ENCODE measurements around the gene MYLK.

MYLK gene

GRCh38 chr3:123657568-123657967 is 226.6 kb downstream of the MYLK start:
- H3K36me3 ChIP-seq (ENCODE audit: insufficient read depth, low read length), result no peaks in the 10 kb centered on the region
- H3K4me3 ChIP-seq, result no peak overlapping the region
- H3K9ac ChIP-seq (ENCODE audit: insufficient read length), result no peak overlapping the region
- H3K27ac ChIP-seq, result no peak overlapping the region
- DNase-seq (ENCODE audit: low read depth, low spot score), result no peak
- H3K9me3 ChIP-seq (ENCODE audit: low read depth, low read length), result no peaks in the 10 kb centered on the region
- TF ChIP-seq POLR2AphosphoS5 (IDR thresholded peaks at IDR 0.05; ENCODE audit: borderline replicate concordance, low read depth, low read length) (no peak), FOXP2 (optimal IDR thresholded peaks at IDR 0.05; ENCODE audit: control extremely low read depth, extremely low read length, insufficient read depth) (no peak), EZH2 (IDR thresholded peaks at IDR 0.05) (no peak)

- H3K27ac ChIP-seq, result no peak overlapping the region
- no peaks in the 10 kb centered on the region for H3K9me3 ChIP-seq (ENCODE audit: low read depth, low read length)
- no peak for TF ChIP-seq FOXP2 (optimal IDR thresholded peaks at IDR 0.05; ENCODE audit: control extremely low read depth, extremely low read length, insufficient read depth)
- TF ChIP-seq EZH2 (IDR thresholded peaks at IDR 0.05), result no peak
- no peak for TF ChIP-seq POLR2AphosphoS5 (IDR thresholded peaks at IDR 0.05; ENCODE audit: borderline replicate concordance, low read depth, low read length)
- no peaks in the 10 kb centered on the region for H3K36me3 ChIP-seq (ENCODE audit: insufficient read depth, low read length)
- no peak overlapping the region for H3K9ac ChIP-seq (ENCODE audit: insufficient read length)
- no peak overlapping the region for H3K4me3 ChIP-seq
- DNase-seq (ENCODE audit: low read depth, low spot score), result no peak
These were observed 227.0 kb downstream of the MYLK start for GRCh38 chr3:123657111-123657510.

- Histone ChIP-seq H3K9me3 (ENCODE audit: low read depth, low read length) (no peaks in the 10 kb centered on the region), H3K4me3 (no peak overlapping the region), H3K36me3 (ENCODE audit: insufficient read depth, low read length) (no peaks in the 10 kb centered on the region), H3K27ac (no peak overlapping the region), H3K9ac (ENCODE audit: insufficient read length) (no peak overlapping the region)
- DNase-seq (ENCODE audit: low read depth, low spot score), result no peak
- TF ChIP-seq FOXP2 (optimal IDR thresholded peaks at IDR 0.05; ENCODE audit: control extremely low read depth, extremely low read length, insufficient read depth) (no peak), POLR2AphosphoS5 (IDR thresholded peaks at IDR 0.05; ENCODE audit: borderline replicate concordance, low read depth, low read length) (no peak), EZH2 (IDR thresholded peaks at IDR 0.05) (no peak)
These were observed 227.4 kb downstream of the MYLK start for GRCh38 chr3:123656691-123657090.

- TF ChIP-seq POLR2AphosphoS5 (IDR thresholded peaks at IDR 0.05; ENCODE audit: borderline replicate concordance, low read depth, low read length) (no peak), EZH2 (IDR thresholded peaks at IDR 0.05) (no peak)
- H3K36me3 ChIP-seq (ENCODE audit: insufficient read depth, low read length), result no peaks in the 10 kb centered on the region
- no peak overlapping the region for H3K27ac ChIP-seq
- no peak overlapping the region for H3K4me3 ChIP-seq
- H3K9me3 ChIP-seq (ENCODE audit: low read depth, low read length), result no peaks in the 10 kb centered on the region
- DNase-seq (ENCODE audit: low read depth, low spot score), result no peak
- no peak overlapping the region for H3K9ac ChIP-seq (ENCODE audit: insufficient read length)
These were observed 227.9 kb downstream of the MYLK start for GRCh38 chr3:123656274-123656673.

GRCh38 chr3:123655400-123655799 is 228.7 kb downstream of the MYLK start:
- H3K9ac ChIP-seq (ENCODE audit: insufficient read length), result no peak overlapping the region
- TF ChIP-seq POLR2AphosphoS5 (IDR thresholded peaks at IDR 0.05; ENCODE audit: borderline replicate concordance, low read depth, low read length) (no peak), EZH2 (IDR thresholded peaks at IDR 0.05) (no peak), FOXP2 (optimal IDR thresholded peaks at IDR 0.05; ENCODE audit: control extremely low read depth, extremely low read length, insufficient read depth) (no peak)
- DNase-seq (ENCODE audit: low read depth, low spot score), result no peak

GRCh38 chr3:123653221-123653682 is 230.9 kb downstream of the MYLK start:
- Histone ChIP-seq H3K9me3 (ENCODE audit: low read depth, low read length) (no peaks in the 10 kb centered on the region), H3K36me3 (ENCODE audit: insufficient read depth, low read length) (no peaks in the 10 kb centered on the region), H3K9ac (ENCODE audit: insufficient read length) (no peak overlapping the region), H3K27ac (no peak overlapping the region), H3K4me3 (no peak overlapping the region)
- DNase-seq (ENCODE audit: low read depth, low spot score), result no peak
- TF ChIP-seq EZH2 (IDR thresholded peaks at IDR 0.05) (no peak), FOXP2 (optimal IDR thresholded peaks at IDR 0.05; ENCODE audit: control extremely low read depth, extremely low read length, insufficient read depth) (no peak), POLR2AphosphoS5 (IDR thresholded peaks at IDR 0.05; ENCODE audit: borderline replicate concordance, low read depth, low read length) (no peak)

More at GRCh38 chr3:123655400-123655799, 228.7 kb downstream of the MYLK start:
- Histone ChIP-seq H3K4me3 (no peak overlapping the region), H3K9me3 (ENCODE audit: low read depth, low read length) (no peaks in the 10 kb centered on the region), H3K27ac (no peak overlapping the region), H3K36me3 (ENCODE audit: insufficient read depth, low read length) (no peaks in the 10 kb centered on the region)

GRCh38 chr3:123652342-123652984 is 231.7 kb downstream of the MYLK start:
- Histone ChIP-seq H3K4me3 (no peak overlapping the region), H3K9ac (ENCODE audit: insufficient read length) (no peak overlapping the region), H3K9me3 (ENCODE audit: low read depth, low read length) (no peaks in the 10 kb centered on the region), H3K27ac (no peak overlapping the region), H3K36me3 (ENCODE audit: insufficient read depth, low read length) (no peaks in the 10 kb centered on the region)
- no peak for DNase-seq (ENCODE audit: low read depth, low spot score)
- TF ChIP-seq POLR2AphosphoS5 (IDR thresholded peaks at IDR 0.05; ENCODE audit: borderline replicate concordance, low read depth, low read length), result no peak

GRCh38 chr3:123651449-123652341 is 232.4 kb downstream of the MYLK start:
- Histone ChIP-seq H3K9ac (ENCODE audit: insufficient read length) (no peak overlapping the region), H3K36me3 (ENCODE audit: insufficient read depth, low read length) (no peaks in the 10 kb centered on the region), H3K9me3 (ENCODE audit: low read depth, low read length) (no peaks in the 10 kb centered on the region), H3K4me3 (no peak overlapping the region), H3K27ac (no peak overlapping the region)
- no peak for DNase-seq (ENCODE audit: low read depth, low spot score)
- TF ChIP-seq POLR2AphosphoS5 (IDR thresholded peaks at IDR 0.05; ENCODE audit: borderline replicate concordance, low read depth, low read length), result no peak

All from SK-N-MC (cell line).